ENCODE data around the gene ARL8B. TPM values are rescaled to one million over a fixed set of nuclear protein-coding genes. Genes with fewer than 3 reads are reported as not detected.

ARL8B gene
- total and polyA plus RNA-seq, 10 of the 15 experiments (the other 5 are each of a cell fraction or from before 2014, with no cell fraction given), result 22.0 to 80.6 (median 43.7) TPM

GRCh38 chr3:5188419-5189221 lies 66.5 kb downstream of the ARL8B start (continued):
- TF ChIP-seq ZBTB40 (IDR thresholded peaks at IDR 0.05; ENCODE audit: borderline replicate concordance), result peak; percentile 64; the same call in 1 of the 2 replicates
- TF ChIP-seq SRF (IDR thresholded peaks at IDR 0.05; ENCODE audit: low read depth in 2 of 2, low read length in 2 of 2), result no peak
- no peak; the same call in 1 of the 2 replicates for TF ChIP-seq ZNF687 (IDR thresholded peaks at IDR 0.05)
- no peak for TF ChIP-seq FOXM1 (IDR thresholded peaks at IDR 0.05; ENCODE audit: low read depth, low read length)
- peak; percentile 10; the same call in 1 of the 2 replicates for TF ChIP-seq BACH1 (IDR thresholded peaks at IDR 0.05; ENCODE audit: borderline replicate concordance)
- 0 out of 2 replicates have a peak, but pooled peaks have one; percentile 3 for TF ChIP-seq ELK1 (IDR thresholded peaks at IDR 0.05; ENCODE audit: low read depth, low read length)
- 0 out of 2 replicates have a peak, but pooled peaks have one; percentile 0 for TF ChIP-seq CHD2 (IDR thresholded peaks at IDR 0.05; ENCODE audit: borderline replicate concordance, low read depth, low read length)
- peak; percentile 58 for TF ChIP-seq POLR2A (IDR thresholded peaks at IDR 0.05; ENCODE audit: low read depth, low read length)
- peak; percentile 55; the same call in 1 of the 2 replicates for TF ChIP-seq PML (IDR thresholded peaks at IDR 0.05; ENCODE audit: low read length)
- peak; percentile 49 for TF ChIP-seq CREB1 (IDR thresholded peaks at IDR 0.05; ENCODE audit: low read depth)
- no peak for TF ChIP-seq TCF7 (IDR thresholded peaks at IDR 0.05; ENCODE audit: borderline replicate concordance)
- TF ChIP-seq ATF7 (IDR thresholded peaks at IDR 0.05; ENCODE audit: low read depth), result 0 out of 2 replicates have a peak, but pooled peaks have one; percentile 11
- TF ChIP-seq REST (IDR thresholded peaks at IDR 0.05; ENCODE audit: low read depth, low read length), result no peak; the same call in 1 of the 2 replicates
- TF ChIP-seq EP300 (IDR thresholded peaks at IDR 0.05; ENCODE audit: borderline replicate concordance in 1 of 2, control insufficient read depth in 1 of 2, low read depth in 2 of 2, low read length in 2 of 2), result no peak
- TF ChIP-seq MTA2 (IDR thresholded peaks at IDR 0.05; ENCODE audit: low read depth), result peak; percentile 24; the same call in 1 of the 2 replicates
- peak; percentile 1 for TF ChIP-seq IKZF1 (conservative IDR thresholded peaks at IDR 0.05)

Data from GM12878 (cell line).